HAP-1 (cell line): ENCODE data around the gene RHOBTB1.

ENCODE experiments used
- DNase-seq, 2 experiments: peaks; one replicate each; pipeline ENCODE4 v3.0.0-alpha.2; 2016 to 2020; ENCODE audit warnings: low spot score in 2 of 2
- H3K27me3 ChIP-seq: fragments of 250-450 bp; sonication (Bioruptor Pico); 2 replicates; pipeline ENCODE4 v1.5.1; 2020; ENCODE audit warnings: low read depth, mild to moderate bottlenecking, moderate library complexity
- H3K36me3 ChIP-seq: fragments of 250-450 bp; sonication (Bioruptor Pico); replicated peaks from 2 replicates; pipeline ENCODE4 v1.5.1; 2020; ENCODE audit warnings: mild to moderate bottlenecking
- H3K4me1 ChIP-seq: fragments of 250-450 bp; sonication (Bioruptor Pico); 2 replicates; pipeline ENCODE4 v1.5.1; 2020; ENCODE audit warnings: mild to moderate bottlenecking
- H3K4me3 ChIP-seq: fragments of 250-450 bp; sonication (Bioruptor Pico); 2 replicates; pipeline ENCODE4 v1.5.1; 2020; ENCODE audit warnings: mild to moderate bottlenecking, moderate library complexity
- H3K9me3 ChIP-seq: fragments of 250-450 bp; sonication (Bioruptor Pico); 2 replicates; pipeline ENCODE4 v1.5.1; 2020; ENCODE audit warnings: mild to moderate bottlenecking, moderate library complexity
- in situ Hi-C: fragments of 300-500 bp; cut with MboI; formaldehyde crosslinking; loops from 3 replicates; pipeline ENCODE4 v1.14.3; 2020; ENCODE audit warnings: low sequenced_read_pairs, inconsistent platforms, mixed read lengths

The RHOBTB1 gene

DNA sequence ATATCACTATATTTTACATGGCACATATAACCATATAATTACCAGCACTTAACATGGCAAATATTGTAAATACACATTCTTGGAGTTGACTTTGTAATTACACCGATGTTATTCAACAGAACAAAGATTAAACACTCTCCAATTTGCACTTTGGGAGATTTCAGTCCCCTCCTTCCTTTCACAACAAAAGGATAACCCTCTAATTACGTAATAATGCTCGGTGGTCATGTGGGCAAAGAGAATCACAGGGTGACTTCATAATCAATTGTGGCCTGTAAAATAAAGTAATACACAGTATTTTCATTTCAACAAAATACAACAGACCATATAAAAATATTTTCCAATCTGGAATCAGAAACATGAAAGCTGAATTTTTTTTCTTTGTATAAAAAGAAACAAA is 73.2 kb downstream of the RHOBTB1 start:
- H3K4me3 ChIP-seq: no peak overlapping the region
- H3K4me1 ChIP-seq: peaks cover 3% of the 10 kb centered on the region; the same call in 1 of the 2 replicates
- H3K36me3 ChIP-seq: no peaks in the 10 kb centered on the region
- H3K9me3 ChIP-seq: no peaks in the 10 kb centered on the region
- in situ Hi-C loops: no loop called here
- DNase-seq: no peak
- H3K27me3 ChIP-seq: no peaks in the 10 kb centered on the region

DNA sequence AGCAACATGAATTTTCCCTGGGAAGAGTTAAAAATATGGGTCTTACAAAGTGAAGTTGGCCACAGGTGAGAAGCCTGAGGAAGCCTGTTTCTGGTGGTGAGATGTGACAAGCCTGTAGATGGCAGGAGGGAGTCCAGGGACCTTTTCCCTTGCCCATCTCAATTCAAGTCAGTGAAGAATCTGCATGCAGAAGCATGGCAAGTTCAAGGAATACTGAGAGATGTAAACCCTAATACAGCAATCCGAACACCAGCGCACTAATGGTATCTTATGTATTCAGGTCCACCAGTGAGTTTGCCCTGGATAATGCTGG is 73.6 kb downstream of the RHOBTB1 start:
- no peaks in the 10 kb centered on the region for H3K36me3 ChIP-seq
- no peak for DNase-seq
- in situ Hi-C loops: no loop called here
- H3K4me3 ChIP-seq: no peak overlapping the region
- H3K9me3 ChIP-seq: no peaks in the 10 kb centered on the region
- H3K27me3 ChIP-seq: no peaks in the 10 kb centered on the region
- H3K4me1 ChIP-seq: peaks cover 3% of the 10 kb centered on the region; the same call in 1 of the 2 replicates

DNA sequence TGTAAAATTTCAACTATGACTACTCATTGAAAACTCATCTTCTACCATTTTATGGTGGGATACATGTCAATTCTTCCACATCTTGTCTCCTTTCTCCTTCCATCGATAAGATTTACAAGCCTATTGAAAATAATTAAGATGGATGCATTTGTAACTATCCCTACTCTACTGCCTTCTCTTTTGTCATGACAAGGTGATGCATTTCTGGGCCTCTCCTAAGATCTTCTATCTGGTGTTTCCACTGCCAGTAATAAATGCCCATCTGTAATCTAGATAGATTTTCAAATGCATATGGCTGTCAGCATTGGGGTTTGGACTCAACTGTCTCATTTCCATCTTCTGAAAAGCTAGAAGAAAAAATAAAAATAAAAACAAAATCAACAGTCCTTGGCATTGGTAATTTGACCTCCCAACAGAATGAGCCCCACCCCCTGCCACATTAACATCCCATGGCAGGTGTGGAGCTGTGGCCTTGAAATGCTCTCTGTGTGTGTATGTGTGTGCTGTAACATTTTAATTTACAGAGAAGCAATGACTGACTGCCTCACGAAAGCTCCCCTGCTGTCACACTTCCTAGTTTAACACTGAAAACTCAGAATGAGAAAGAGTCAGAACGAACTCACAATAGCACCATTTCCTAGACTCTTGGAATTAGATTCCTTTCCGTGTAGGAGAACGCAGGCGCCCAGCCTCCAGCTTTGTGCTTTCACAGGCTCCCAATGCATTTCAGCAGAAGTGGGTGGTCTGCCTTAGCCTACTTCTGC is 74.2 kb downstream of the RHOBTB1 start:
- in situ Hi-C loops: no loop called here
- H3K4me1 ChIP-seq: peaks cover 3% of the 10 kb centered on the region; the same call in 1 of the 2 replicates
- DNase-seq: no peak
- H3K27me3 ChIP-seq: no peaks in the 10 kb centered on the region
- H3K9me3 ChIP-seq: no peaks in the 10 kb centered on the region
- no peak overlapping the region for H3K4me3 ChIP-seq
- no peaks in the 10 kb centered on the region for H3K36me3 ChIP-seq

DNA sequence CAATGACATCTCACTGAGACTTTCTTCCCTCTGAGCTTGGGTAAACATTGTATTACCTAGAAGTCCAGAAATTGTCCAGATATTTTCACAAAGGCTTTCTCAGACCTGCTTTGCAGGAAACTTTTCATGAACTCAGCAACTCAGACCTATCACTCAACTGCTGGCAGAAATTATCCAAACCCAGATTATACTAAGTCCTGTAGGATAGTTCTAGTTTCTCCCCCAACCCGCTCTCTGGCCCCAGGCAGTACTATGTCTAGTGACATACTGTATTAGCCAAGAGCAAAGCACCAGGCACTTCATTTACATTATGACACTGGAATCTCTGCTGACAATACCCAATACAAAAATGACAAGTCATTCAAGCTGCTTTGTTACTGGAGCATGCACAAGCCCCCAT is 75.0 kb downstream of the RHOBTB1 start:
- no peaks in the 10 kb centered on the region for H3K9me3 ChIP-seq
- in situ Hi-C loops: no loop called here
- no peaks in the 10 kb centered on the region for H3K27me3 ChIP-seq

DNA sequence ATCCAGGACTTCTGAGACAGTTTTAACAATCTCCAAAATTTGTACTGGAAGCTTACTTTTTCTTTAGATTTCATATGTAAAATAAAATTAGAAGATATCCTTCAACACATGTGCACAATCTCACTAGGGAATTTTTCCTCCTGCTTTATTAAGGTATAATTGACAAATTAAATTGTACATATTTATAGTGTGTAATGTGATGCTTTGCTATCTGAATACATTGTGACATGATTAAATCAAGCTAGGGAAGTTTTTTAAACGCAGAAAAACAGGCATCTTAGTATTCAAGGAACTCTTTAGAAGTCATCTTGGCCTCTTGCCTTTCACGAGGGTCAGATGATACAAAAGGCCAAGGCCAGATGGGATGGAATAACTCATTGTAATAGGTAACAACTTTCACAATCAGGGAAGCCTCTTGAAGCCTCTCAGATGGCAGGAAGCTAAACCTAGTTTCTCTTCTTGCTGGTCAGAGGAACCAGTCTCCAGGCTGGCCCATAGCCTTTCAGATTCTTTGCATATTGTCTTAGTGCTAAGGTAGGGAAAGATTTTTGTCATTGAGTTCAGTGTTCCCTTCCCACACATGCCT is 78.7 kb downstream of the RHOBTB1 start:
- Histone ChIP-seq H3K9me3 (no peaks in the 10 kb centered on the region), H3K27me3 (no peaks in the 10 kb centered on the region), H3K4me3 (no peak overlapping the region), H3K36me3 (no peaks in the 10 kb centered on the region), H3K4me1 (no peaks in the 10 kb centered on the region)
- DNase-seq: no peak
- in situ Hi-C loops: no loop called here

More for the DNA sequence above, 75.0 kb downstream of the RHOBTB1 start:
- Histone ChIP-seq H3K4me3 (no peak overlapping the region), H3K36me3 (no peaks in the 10 kb centered on the region), H3K4me1 (no peaks in the 10 kb centered on the region; the same call in 1 of the 2 replicates)
- no peak for DNase-seq

DNA sequence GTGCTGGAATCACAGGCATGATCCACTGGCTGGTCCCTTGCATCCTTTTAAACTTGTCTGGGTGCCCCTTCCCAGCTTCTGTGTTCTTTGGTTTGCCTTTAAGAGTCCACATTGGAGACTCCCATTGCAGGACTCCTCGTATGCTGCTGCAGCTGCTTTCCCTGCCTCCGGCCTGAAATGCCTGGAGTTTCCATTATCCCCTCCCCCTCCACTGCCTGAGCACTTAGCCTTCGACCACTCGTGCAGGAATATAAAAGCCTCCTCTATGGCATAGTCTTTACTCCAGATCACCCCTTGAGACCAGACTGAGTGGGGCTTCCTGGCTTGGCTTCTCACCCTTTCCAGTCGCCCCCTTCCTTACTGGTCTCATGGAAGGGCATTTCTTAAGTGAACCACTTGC is 80.2 kb downstream of the RHOBTB1 start:
- Histone ChIP-seq H3K4me1 (no peaks in the 10 kb centered on the region), H3K27me3 (no peaks in the 10 kb centered on the region), H3K36me3 (no peaks in the 10 kb centered on the region), H3K4me3 (no peak overlapping the region), H3K9me3 (no peaks in the 10 kb centered on the region)
- in situ Hi-C loops: no loop called here
- DNase-seq: no peak

DNA sequence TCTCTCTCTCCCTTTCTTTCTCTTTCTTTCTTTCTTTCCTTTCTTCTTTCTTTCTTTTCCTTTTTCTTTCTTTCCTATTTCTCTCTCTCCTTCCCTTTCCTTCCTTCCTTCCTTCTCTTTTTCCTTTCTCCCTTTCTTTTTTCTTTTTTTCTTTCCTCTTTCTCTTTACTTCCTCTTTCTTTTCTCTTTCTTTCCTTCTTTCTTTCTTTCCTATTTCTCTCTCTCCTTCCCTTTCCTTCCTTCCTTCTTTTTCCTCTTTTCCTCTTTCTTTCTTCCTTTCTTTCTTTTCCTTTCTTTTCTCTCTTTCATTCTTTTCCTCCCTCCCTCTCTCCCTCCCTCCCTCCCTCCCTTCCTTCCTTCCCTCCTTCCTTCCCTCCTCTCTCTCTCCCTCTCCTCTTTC is 81.5 kb downstream of the RHOBTB1 start:
- no peak overlapping the region for H3K4me3 ChIP-seq
- no peaks in the 10 kb centered on the region for H3K4me1 ChIP-seq
- in situ Hi-C loops: no loop called here
- no peaks in the 10 kb centered on the region for H3K36me3 ChIP-seq
- no peaks in the 10 kb centered on the region for H3K27me3 ChIP-seq
- no peak for DNase-seq
- no peaks in the 10 kb centered on the region for H3K9me3 ChIP-seq

DNA sequence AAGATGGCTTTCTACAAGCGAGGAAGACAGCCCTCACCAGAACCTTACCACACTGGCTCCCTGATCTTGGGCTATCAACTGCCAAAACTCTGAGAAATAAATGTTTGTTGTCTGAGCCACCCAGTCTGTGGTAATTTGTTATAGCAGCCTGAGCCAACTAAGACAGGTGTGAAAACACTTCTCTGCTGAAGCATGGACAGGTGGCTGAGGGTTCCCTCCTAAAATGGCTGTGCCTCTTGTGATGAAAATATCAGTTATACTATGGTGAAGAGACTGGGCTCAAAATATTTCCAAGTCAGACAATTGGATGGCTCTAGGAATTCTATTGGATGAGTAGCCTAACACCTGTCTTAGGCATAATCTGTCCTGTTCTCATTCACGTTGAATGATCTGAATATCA is 87.6 kb downstream of the RHOBTB1 start:
- in situ Hi-C loops: no loop called here
- Histone ChIP-seq H3K4me3 (no peak overlapping the region), H3K36me3 (no peaks in the 10 kb centered on the region), H3K4me1 (no peaks in the 10 kb centered on the region), H3K27me3 (no peaks in the 10 kb centered on the region), H3K9me3 (no peaks in the 10 kb centered on the region)
- DNase-seq: no peak

DNA sequence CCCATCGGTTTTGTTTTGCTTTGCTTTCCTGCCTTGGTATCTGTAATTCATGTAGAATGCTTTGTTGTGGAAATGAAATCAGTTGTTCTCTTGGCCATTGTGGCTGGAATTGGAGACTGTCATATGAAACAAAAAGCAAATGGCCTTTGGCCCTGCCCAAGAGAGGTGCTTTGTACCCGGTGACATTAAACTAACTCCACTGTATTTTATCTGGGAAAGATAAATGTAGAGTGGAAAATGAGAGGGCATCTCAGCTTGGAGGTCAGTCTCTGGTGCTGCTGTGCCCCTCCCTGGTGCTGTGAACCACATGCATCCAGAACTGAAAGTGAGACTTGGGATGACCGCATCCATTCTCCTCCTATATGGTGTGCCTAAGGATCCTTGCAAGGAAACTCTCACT is 90.3 kb downstream of the RHOBTB1 start:
- no peaks in the 10 kb centered on the region for H3K36me3 ChIP-seq
- no peaks in the 10 kb centered on the region for H3K27me3 ChIP-seq
- no peaks in the 10 kb centered on the region for H3K9me3 ChIP-seq
- no peak for DNase-seq
- no peaks in the 10 kb centered on the region for H3K4me1 ChIP-seq
- H3K4me3 ChIP-seq: no peak overlapping the region
- in situ Hi-C loops: no loop called here

DNA sequence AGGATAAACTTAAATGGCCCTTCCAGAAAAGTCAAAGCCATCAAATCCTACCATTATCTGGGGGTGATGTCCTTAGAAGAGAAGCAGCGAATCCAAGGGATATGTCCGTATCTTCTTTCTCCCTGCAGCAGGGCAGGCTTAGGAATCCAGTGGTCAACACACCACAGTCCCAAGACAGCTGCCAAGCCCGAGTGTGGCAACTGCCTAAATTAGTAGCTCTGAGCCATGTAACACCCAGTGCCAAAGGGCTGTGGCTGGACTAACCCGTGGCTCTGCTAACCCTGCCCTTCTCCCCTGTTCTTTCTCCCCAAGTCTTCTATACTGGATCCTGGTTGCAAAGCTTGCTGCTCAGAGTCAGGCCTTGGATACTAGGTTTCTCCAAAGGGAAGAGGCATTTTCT is 90.9 kb downstream of the RHOBTB1 start:
- no peak overlapping the region for H3K4me3 ChIP-seq
- in situ Hi-C loops: no loop called here
- H3K9me3 ChIP-seq: no peaks in the 10 kb centered on the region
- no peaks in the 10 kb centered on the region for H3K36me3 ChIP-seq
- H3K4me1 ChIP-seq: no peaks in the 10 kb centered on the region
- H3K27me3 ChIP-seq: no peaks in the 10 kb centered on the region
- no peak for DNase-seq

DNA sequence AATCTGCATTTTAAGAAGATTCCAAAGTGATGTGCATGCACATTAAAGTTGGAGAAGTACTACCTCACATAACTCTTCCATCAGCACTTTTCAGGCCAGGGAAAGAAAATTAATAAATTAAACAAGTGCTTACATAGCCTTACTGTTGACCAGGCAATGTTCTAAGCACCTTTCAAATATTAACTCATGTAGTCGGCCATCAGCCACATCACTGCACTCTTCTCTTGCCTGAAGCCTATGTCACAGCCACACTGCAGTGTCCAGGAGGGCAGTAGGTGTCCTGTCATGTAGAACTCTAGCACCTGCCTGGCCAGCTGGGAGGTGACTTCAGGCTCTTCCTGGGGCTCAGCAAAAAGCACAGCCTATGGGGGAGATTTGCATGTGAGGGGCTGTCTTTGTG is 94.2 kb downstream of the RHOBTB1 start:
- no peak overlapping the region for H3K4me3 ChIP-seq
- no peaks in the 10 kb centered on the region for H3K4me1 ChIP-seq
- in situ Hi-C loops: no loop called here
- H3K27me3 ChIP-seq: no peaks in the 10 kb centered on the region
- no peaks in the 10 kb centered on the region for H3K36me3 ChIP-seq
- H3K9me3 ChIP-seq: no peaks in the 10 kb centered on the region
- DNase-seq: no peak

DNA sequence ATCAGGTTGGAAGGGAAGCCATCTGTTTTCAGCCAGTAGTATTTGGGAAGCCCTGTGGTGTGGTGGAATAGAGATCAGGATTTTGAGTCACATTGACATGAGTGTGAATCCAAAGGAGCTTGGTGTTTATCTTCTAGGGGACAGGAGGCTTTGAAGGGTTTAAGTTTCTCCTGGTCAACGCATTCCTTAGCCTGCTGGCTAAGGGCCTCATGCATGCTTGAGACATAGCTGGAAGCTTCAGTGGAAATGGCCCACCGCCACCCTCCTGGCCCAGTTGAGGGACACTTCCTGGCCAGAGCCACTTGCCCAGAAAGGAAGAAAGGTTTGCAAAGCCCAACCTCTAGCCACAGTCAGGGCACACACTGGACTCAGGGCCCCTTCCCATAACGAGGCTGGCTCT is 94.8 kb downstream of the RHOBTB1 start:
- H3K27me3 ChIP-seq: no peaks in the 10 kb centered on the region
- H3K36me3 ChIP-seq: no peaks in the 10 kb centered on the region
- no peaks in the 10 kb centered on the region for H3K9me3 ChIP-seq
- no peak overlapping the region for H3K4me3 ChIP-seq
- H3K4me1 ChIP-seq: no peaks in the 10 kb centered on the region
- in situ Hi-C loops: no loop called here
- no peak for DNase-seq

DNA sequence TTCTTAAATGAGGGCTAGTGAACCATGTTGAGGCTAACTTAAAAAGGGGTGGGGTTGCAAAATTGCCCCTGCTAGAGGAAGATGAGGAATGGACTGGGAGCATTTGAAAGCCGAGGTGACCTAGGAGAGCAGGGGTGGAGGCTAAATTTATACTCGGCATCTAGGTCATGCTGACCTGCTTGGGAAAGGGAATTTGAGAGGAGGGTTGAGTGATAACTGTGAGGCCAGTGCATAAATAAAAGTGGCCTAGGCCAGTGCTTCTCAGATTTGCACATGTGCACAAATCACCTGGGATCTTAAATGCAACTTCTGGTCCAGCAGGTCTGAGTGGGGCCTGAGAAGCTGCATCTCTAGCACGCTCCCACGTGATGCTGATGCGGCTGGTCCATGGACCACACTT is 95.3 kb downstream of the RHOBTB1 start:
- H3K4me3 ChIP-seq: no peak overlapping the region
- H3K9me3 ChIP-seq: no peaks in the 10 kb centered on the region
- H3K36me3 ChIP-seq: no peaks in the 10 kb centered on the region
- in situ Hi-C loops: no loop called here
- H3K27me3 ChIP-seq: no peaks in the 10 kb centered on the region
- H3K4me1 ChIP-seq: no peaks in the 10 kb centered on the region
- DNase-seq: no peak

DNA sequence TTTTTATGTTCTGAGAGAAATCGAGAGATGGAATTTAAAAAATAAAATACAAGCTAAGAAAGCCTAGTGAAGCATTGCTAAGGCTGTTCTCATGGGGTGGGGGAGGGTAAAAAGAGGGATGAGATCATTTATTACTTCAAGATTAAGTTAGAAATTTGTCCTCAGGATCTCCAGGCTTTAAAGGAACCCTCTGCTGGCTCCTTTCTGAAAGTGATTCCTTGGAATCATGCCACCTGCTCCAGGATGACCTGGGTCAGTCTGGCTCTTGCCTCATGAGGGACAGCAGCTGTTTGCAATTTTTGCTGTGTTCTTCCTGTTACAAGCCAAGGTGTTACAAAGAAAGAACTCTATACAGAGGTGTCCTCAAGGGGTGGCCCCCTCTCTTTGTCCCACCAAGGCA is 95.9 kb downstream of the RHOBTB1 start:
- Histone ChIP-seq H3K4me3 (no peak overlapping the region), H3K36me3 (no peaks in the 10 kb centered on the region), H3K4me1 (no peaks in the 10 kb centered on the region), H3K27me3 (no peaks in the 10 kb centered on the region), H3K9me3 (no peaks in the 10 kb centered on the region)
- no peak for DNase-seq
- in situ Hi-C loops: no loop called here

DNA sequence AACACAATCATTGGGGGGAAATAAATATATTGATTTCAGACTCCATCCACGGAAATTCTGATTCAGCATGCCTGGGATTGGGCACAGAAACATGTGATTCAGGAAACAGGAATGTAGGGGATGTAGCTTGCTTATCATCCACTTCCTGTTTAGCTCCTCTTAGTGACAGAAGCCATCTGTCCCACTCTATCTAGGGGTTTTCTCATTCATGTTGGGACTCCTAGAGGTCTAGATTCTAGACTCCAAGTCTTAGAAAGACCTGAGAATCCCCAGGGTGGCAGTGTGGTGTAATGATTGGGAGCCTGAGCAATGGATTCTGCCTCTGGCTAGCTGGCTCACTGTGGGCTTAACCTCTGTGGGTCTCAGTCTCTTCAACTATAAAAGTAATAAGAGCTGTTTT is 97.8 kb downstream of the RHOBTB1 start:
- Histone ChIP-seq H3K4me3 (no peak overlapping the region), H3K9me3 (no peaks in the 10 kb centered on the region), H3K36me3 (no peaks in the 10 kb centered on the region), H3K27me3 (no peaks in the 10 kb centered on the region), H3K4me1 (no peaks in the 10 kb centered on the region)
- in situ Hi-C loops: no loop called here
- DNase-seq: no peak
